Eye (tissue), 1 donor: ENCODE measurements around the gene ZNF670.
"Not testable (repeated sequence)": the region's sequence is repeated elsewhere in the genome, so short reads cannot be mapped to it uniquely, and the experiment has no call there.

ENCODE experiments used
- DNase-seq: peaks from one replicate; pipeline ENCODE4 v3.0.0-alpha.2; 2015

The ZNF670 gene

GRCh38 chr1:247078258-247079140 is at the start of gene ZNF670:
Gene ZNF670, minus strand, starts transcription at chr1:247078811. Its CDS starts 215 bp downstream, at chr1:247078596.
- peak; percentile 98 for DNase-seq

- peak; percentile 18 for DNase-seq
Observed at GRCh38 chr1:247127519-247128282, 49.1 kb upstream of the ZNF670 start.

- not testable (repeated sequence) for DNase-seq
Observed at GRCh38 chr1:247126601-247127000, 48.0 kb upstream of the ZNF670 start.

GRCh38 chr1:247126166-247126565 is 47.6 kb upstream of the ZNF670 start:
- DNase-seq = not testable (repeated sequence)

- no peak for DNase-seq
Observed at GRCh38 chr1:247121382-247121781, 42.8 kb upstream of the ZNF670 start.

GRCh38 chr1:247120408-247120668 is 41.7 kb upstream of the ZNF670 start:
- not testable (repeated sequence) for DNase-seq

GRCh38 chr1:247119600-247120407 is 41.2 kb upstream of the ZNF670 start:
- no peak for DNase-seq

GRCh38 chr1:247118946-247119446 is 40.4 kb upstream of the ZNF670 start:
- peak; percentile 19 for DNase-seq

- DNase-seq = no peak
Observed at GRCh38 chr1:247115545-247115944, 36.9 kb upstream of the ZNF670 start.

- DNase-seq = no peak
Observed at GRCh38 chr1:247115141-247115510, 36.5 kb upstream of the ZNF670 start.

- DNase-seq = no peak
Observed at GRCh38 chr1:247114351-247115140, 35.9 kb upstream of the ZNF670 start.

GRCh38 chr1:247113733-247114271 is 35.2 kb upstream of the ZNF670 start:
- no peak for DNase-seq

- DNase-seq = no peak
Observed at GRCh38 chr1:247113094-247113497, 34.5 kb upstream of the ZNF670 start.

- DNase-seq = no peak
Observed at GRCh38 chr1:247112479-247112781, 33.8 kb upstream of the ZNF670 start.

GRCh38 chr1:247111700-247112478 is 33.3 kb upstream of the ZNF670 start:
- peak; percentile 78 for DNase-seq

GRCh38 chr1:247111259-247111699 is 32.7 kb upstream of the ZNF670 start:
- peak; percentile 75 for DNase-seq

- DNase-seq = peak; percentile 74
Observed at GRCh38 chr1:247110627-247111258, 32.1 kb upstream of the ZNF670 start.

GRCh38 chr1:247107694-247108093 is 29.1 kb upstream of the ZNF670 start:
- no peak for DNase-seq

GRCh38 chr1:247105966-247106365 is 27.4 kb upstream of the ZNF670 start:
- no peak for DNase-seq

GRCh38 chr1:247104965-247105364 is 26.4 kb upstream of the ZNF670 start:
- DNase-seq = no peak
